IMR-90 (cell line): Measurements from ENCODE around the gene MRPL11. TPM values are rescaled to one million over a fixed set of nuclear protein-coding genes. Genes with fewer than 3 reads are reported as not detected.

ENCODE experiments used
- CTCF ChIP-seq: conservative IDR thresholded peaks from 2 replicates; pipeline ENCODE4 v1.5.1; 2012; ENCODE audit warnings: mild to moderate bottlenecking, low read depth, low read length, improper control_type of control experiment
- MAZ ChIP-seq: IDR thresholded peaks from 2 replicates; pipeline ENCODE4 v1.6.1; 2012; ENCODE audit warnings: low read depth, mild to moderate bottlenecking, low read length, improper control_type of control experiment, moderate library complexity, borderline replicate concordance
- POLR2A ChIP-seq: IDR thresholded peaks from 2 replicates; pipeline ENCODE4 v1.6.1; 2012; ENCODE audit warnings: mild to moderate bottlenecking, low read depth, low read length
- polyA plus RNA-seq, 3 experiments: library from polyadenylated mRNA; depleted of rRNA; stranded (reverse); fragments of >200 nt; gene quantifications; 2 replicates each; pipeline ENCODE4 v1.2.3, GENCODE V29; 2012; ENCODE audit warnings: low replicate concordance in 1 of 3
- total RNA-seq: library from RNA; depleted of rRNA; stranded (reverse); fragments of >200 nt; gene quantifications from 2 replicates; pipeline ENCODE4 v1.2.3, GENCODE V29; 2012

The MRPL11 gene
- total and polyA plus RNA-seq, 2 of the 4 experiments (the other 2 are of a cell fraction): 45.5 to 45.6 TPM

GRCh38 chr11:66408488-66409214 lies 30.0 kb downstream of the MRPL11 start (continued):
- TF ChIP-seq CTCF: peak; percentile 100
- peak; percentile 57 for TF ChIP-seq POLR2A
- peak; percentile 98 for TF ChIP-seq MAZ
